K562 (cell line): ENCODE results near the gene TAF12. TPM values are rescaled to one million over a fixed set of nuclear protein-coding genes. Genes with fewer than 3 reads are reported as not detected.

Source experiments
- ATAC-seq: fragments of 200-7000 bp; cut with Tn5 transposase; 3 replicates; pipeline ENCODE4 v1.9.1; 2020; ENCODE audit warnings: moderate library complexity
- BruUV-seq: library from RNA; stranded (reverse); fragments of 400-500 nt; replicated peaks from 2 replicates; lab custom pipeline; 2021; lab: Mats Ljungman, UMichigan
- CTCF ChIA-PET: fragments of 300-600 bp; formaldehyde crosslinking; extraction: SDS; loops from one replicate; lab custom pipeline; 2021; ENCODE audit warnings: low intra/inter-chr PET ratio; lab: Yijun Ruan, JAX
- POLR2A ChIA-PET: fragments of 300-600, 350-650 bp; sonication (Branson Sonifier 250); formaldehyde crosslinking; extraction: SDS; loops from one replicate; lab custom pipeline; 2021; ENCODE audit warnings: antibody characterized with exemption, inconsistent platforms; lab: Yijun Ruan, JAX
- DNase-seq, 4 experiments: peaks; one replicate each; pipeline versions ENCODE4 v3.0.0 to v3.0.0-alpha.2; 2011 to 2018; ENCODE audit warnings: low spot score in 3 of 4, mixed read lengths in 3 of 4; ENCODE audit errors: extremely low read depth in 1 of 4
- FAIRE-seq: peaks from 2 replicates; lab custom pipeline; 2011; peaks lifted over from hg19 to GRCh38; lab: Jason Lieb, UNC
- H2AFZ ChIP-seq: 2 replicates; pipeline ENCODE4 v1.6.0; 2011; ENCODE audit warnings: low read depth, low read length, control low read depth, inconsistent platforms
- H3K27ac ChIP-seq: fragments of 200-600 bp; 3 replicates; pipeline ENCODE4 v1.8.0; 2011; ENCODE audit warnings: low read depth, mild to moderate bottlenecking, control low read depth, inconsistent platforms, low read length, moderate library complexity, mixed read lengths; ENCODE audit errors: extremely low read depth
- H3K27me3 ChIP-seq, 2 experiments: fragments of 300-600 bp in 1 of 2; 2 replicates in 1 of 2; 3 replicates in 1 of 2; pipeline versions ENCODE4 v1.6.0 to v1.8.0; 2011; ENCODE audit warnings: inconsistent platforms in 2 of 2, low read length in 2 of 2, mild to moderate bottlenecking in 1 of 2, mixed read lengths in 1 of 2, moderate library complexity in 1 of 2; ENCODE audit not compliant: control insufficient read depth in 2 of 2, insufficient read depth in 2 of 2
- H3K36me3 ChIP-seq: fragments of 300-600 bp; 3 replicates; pipeline ENCODE4 v1.8.0; 2011; ENCODE audit warnings: mild to moderate bottlenecking, low read length, inconsistent platforms; ENCODE audit not compliant: control insufficient read depth, insufficient read depth
- H3K4me1 ChIP-seq, 2 experiments: fragments of 200-600 bp in 1 of 2; replicated peaks in 1 of 2; 2 replicates in 1 of 2; 3 replicates in 1 of 2; pipeline versions ENCODE4 v1.5.1 to v1.8.0; 2011; ENCODE audit warnings: inconsistent platforms in 2 of 2, low read length in 2 of 2, mild to moderate bottlenecking in 1 of 2, mixed read lengths in 1 of 2, moderate library complexity in 1 of 2; ENCODE audit not compliant: control insufficient read depth in 2 of 2, insufficient read depth in 2 of 2
- H3K4me2 ChIP-seq: 2 replicates; pipeline ENCODE4 v1.6.1; 2011; ENCODE audit warnings: low read length, control low read depth, inconsistent platforms, mixed read lengths; ENCODE audit not compliant: insufficient read depth
- H3K4me3 ChIP-seq: fragments of 200-600 bp; sonication (generic), shearing (Covaris generic); 2 replicates; pipeline ENCODE4 v1.5.1; 2016; ENCODE audit warnings: control low read depth, inconsistent platforms
- H3K79me2 ChIP-seq: fragments of 200-600 bp; 3 replicates; pipeline ENCODE4 v1.8.0; 2011; ENCODE audit warnings: low read length, inconsistent platforms; ENCODE audit not compliant: control insufficient read depth, insufficient read depth
- H3K9ac ChIP-seq, 2 experiments: 2 replicates each; pipeline versions ENCODE4 v1.6.0 to v1.6.1; 2011; ENCODE audit warnings: low read depth in 2 of 2, low read length in 2 of 2, control low read depth in 1 of 2, inconsistent platforms in 1 of 2, mild to moderate bottlenecking in 1 of 2, mixed read lengths in 1 of 2; ENCODE audit not compliant: insufficient read depth in 1 of 2
- H3K9me1 ChIP-seq: one replicate; pipeline ENCODE4 v1.6.0; 2011; ENCODE audit warnings: inconsistent platforms, mild to moderate bottlenecking, low read length, moderate library complexity; ENCODE audit not compliant: control insufficient read depth, insufficient read depth
- H3K9me3 ChIP-seq: replicated peaks from 2 replicates; pipeline ENCODE4 v1.5.1; 2011; ENCODE audit warnings: low read depth, low read length, inconsistent platforms; ENCODE audit not compliant: control insufficient read depth, insufficient read depth
- H4K20me1 ChIP-seq: replicated peaks from 2 replicates; pipeline ENCODE4 v1.6.1; 2011; ENCODE audit warnings: low read length, inconsistent platforms, mixed read lengths; ENCODE audit not compliant: control insufficient read depth, insufficient read depth
- MCM5 ChIP-seq: fragments of 450-650 bp; IDR thresholded peaks from 2 replicates; pipeline ENCODE4 v1.6.1; 2016; ENCODE audit warnings: low read depth
- POLR2G ChIP-seq: fragments of 200-400 bp; formaldehyde crosslinking; IDR thresholded peaks from 2 replicates; pipeline ENCODE4 v1.6.1; 2017; ENCODE audit warnings: low read depth, mild to moderate bottlenecking, antibody characterized with exemption, low read length, moderate library complexity
- PRPF4 ChIP-seq: fragments of 200-400 bp; formaldehyde crosslinking; IDR thresholded peaks from one replicate; pipeline ENCODE4 v1.6.1; 2017; ENCODE audit warnings: low read length, low read depth, mild to moderate bottlenecking; ENCODE audit not compliant: insufficient read depth, poor library complexity, severe bottlenecking
- ZFP30 ChIP-seq: fragments of 250-450 bp; sonication (Bioruptor Pico); IDR thresholded peaks from 2 replicates; pipeline ENCODE4 v1.8.0; 2022; ENCODE audit warnings: moderate library complexity, mild to moderate bottlenecking, inconsistent platforms, borderline replicate concordance
- ZNF384 ChIP-seq: IDR thresholded peaks from 2 replicates; pipeline ENCODE4 v1.6.1; 2012; ENCODE audit warnings: low read depth, low read length, improper control_type of control experiment
- WGBS: fragments of 100-300 bp; shearing (Covaris generic); methylation state at CpG from one replicate; pipeline ENCODE4 v1.1.6; 2016; ENCODE audit warnings: low coverage, mixed read lengths; ENCODE audit not compliant: insufficient coverage; ENCODE audit errors: missing lambda C conversion rate; 5-methylcytosine and 5-hydroxymethylcytosine counted together
- in situ Hi-C: fragments of 300-500 bp; cut with MboI; formaldehyde crosslinking; loops from 4 replicates; pipeline ENCODE4 v1.15.0; 2018; ENCODE audit warnings: inconsistent platforms, mixed read lengths
- intact Hi-C: fragments of 100-400 bp; cut with micrococcal nuclease; formaldehyde crosslinking; loops from 2 replicates; pipeline ENCODE4 v1.14.2; 2022
- polyA plus RNA-seq, 8 experiments: library from polyadenylated mRNA; depleted of rRNA in 4 of 8; stranded (reverse) in 5 of 8; unstranded in 3 of 8; fragments of >200 nt; fragmentation: Nextera tagmentation in 2 of 8; fragmentation: Illumina TruSeq in 1 of 8; extraction: Ambion mirVana in 2 of 8; extraction: Trizol in 1 of 8; gene quantifications; 2 replicates each; pipeline versions ENCODE4 v1.2.1 to v1.2.3, GENCODE V29; 2011 to 2014; ENCODE audit warnings: inconsistent platforms in 1 of 8, missing spikeins in 1 of 8
- total RNA-seq, 7 experiments: library from RNA; depleted of rRNA in 6 of 7; stranded (reverse); fragments of >200 nt in 6 of 7; fragmentation: Illumina TruSeq in 2 of 7; extraction: Trizol in 2 of 7; gene quantifications; 2 replicates each; pipeline versions ENCODE4 v1.2.1 to v1.2.3, GENCODE V29; 2011 to 2021; ENCODE audit warnings: low replicate concordance in 1 of 7

The TAF12 gene
- total and polyA plus RNA-seq, 9 of the 15 experiments (the other 6 are each of a cell fraction or from before 2014, with no cell fraction given): 31.6 to 89.0 (median 50.5) TPM

- in situ Hi-C loops: loop anchor here (5.0 kb wide), 2 partner anchors 87 to 197 kb away; no protein-coding TSS in a partner anchor
- CTCF ChIA-PET: no interaction called here
These were observed 38.5 kb downstream of the TAF12 start for GRCh38 chr1:28604411-28604810.

More at GRCh38 chr1:28604411-28604810, 38.5 kb downstream of the TAF12 start:
- 65% methylated on average over 5 of the region's 5 CpGs for WGBS
- Histone ChIP-seq H3K79me2 (no peaks in the 10 kb centered on the region), H3K9me1 (no peaks in the 10 kb centered on the region), H4K20me1 (no peaks in the 10 kb centered on the region), H3K4me2 (no peak overlapping the region), H2AFZ (no peak overlapping the region), H3K27me3 (no peaks in the 10 kb centered on the region), H3K4me3 (no peak overlapping the region), H3K36me3 (peaks cover 56% of the 10 kb centered on the region; the same call in 2 of the 3 replicates), H3K9ac (no peak overlapping the region), H3K4me1 (no peaks in the 10 kb centered on the region), H3K27ac (no peak overlapping the region), H3K9me3 (no peaks in the 10 kb centered on the region)
- no peak for TF ChIP-seq MCM5
- no peak for TF ChIP-seq ZNF384
- no peak for TF ChIP-seq PRPF4
- TF ChIP-seq ZFP30 (CRISPR knock-in tag): no peak
- no peak for TF ChIP-seq POLR2G
- no TSS peak for BruUV-seq
- POLR2A ChIA-PET: interaction anchor here (0.6 to 7.3 kb wide), 11 partner anchors 9 to 343 kb away, joined by 3 to 81 read pairs (median 3); partner anchors contain the start of genes RCC1, RNU11 and TAF12
- FAIRE-seq (no peak), DNase-seq (no peak), ATAC-seq (no peak)
- intact Hi-C loops: loop anchor here (5.0 kb wide), 3 partner anchors 52 to 512 kb away; partner anchors contain the start of gene TRNAU1AP
